K562 (cell line): ENCODE results near the gene ANKRD7.

Experiments used
- FOXK2 ChIP-seq, 2 experiments: fragments of 450-650 bp; IDR thresholded peaks in 1 of 2; conservative IDR thresholded peaks in 1 of 2; 2 replicates each; pipeline ENCODE4 v1.6.1; 2016; ENCODE audit warnings: low read depth in 2 of 2, mild to moderate bottlenecking in 1 of 2
- GABPB2 ChIP-seq: fragments of 250-450 bp; sonication (Bioruptor Pico); conservative IDR thresholded peaks from 2 replicates; pipeline ENCODE4 v1.5.1; 2021; ENCODE audit warnings: mild to moderate bottlenecking
- HMG20B ChIP-seq: fragments of 250-450 bp; sonication (Bioruptor Pico); IDR thresholded peaks from 2 replicates; pipeline ENCODE4 v1.5.0; 2021; ENCODE audit warnings: mild to moderate bottlenecking
- RFX5 ChIP-seq: IDR thresholded peaks from 2 replicates; pipeline ENCODE4 v1.6.1; 2011; ENCODE audit warnings: low read depth, mild to moderate bottlenecking, improper control_type of control experiment, low read length
- TF ChIP-seq, protein P1 (sequence below): sonication (generic); formaldehyde crosslinking; IDR thresholded peaks from 2 replicates; pipeline ENCODE4 v1.9.0; 2022; ENCODE audit warnings: mild to moderate bottlenecking, missing genetic modification reagents

DNA sequence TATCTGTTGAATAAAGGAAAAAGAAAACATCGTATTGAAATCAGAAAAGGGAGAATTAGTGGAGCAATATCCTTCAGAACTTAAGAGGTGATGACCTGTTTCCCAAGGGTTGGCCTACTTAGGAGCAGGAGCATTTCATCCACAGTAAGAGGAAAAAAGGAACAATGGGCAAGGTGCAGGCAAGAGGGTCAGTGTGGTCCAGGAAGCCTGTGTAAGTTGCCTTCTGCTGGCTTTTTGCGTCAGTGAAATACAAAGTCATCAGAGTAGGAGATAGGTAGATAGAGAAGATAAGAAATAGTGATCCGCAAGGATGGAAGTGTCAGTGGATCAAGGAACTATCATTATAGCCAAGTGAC, 5.4 kb upstream of the ANKRD7 start:
- TF ChIP-seq HMG20B (CRISPR knock-in tag): no peak
- TF ChIP-seq, protein P1, sequence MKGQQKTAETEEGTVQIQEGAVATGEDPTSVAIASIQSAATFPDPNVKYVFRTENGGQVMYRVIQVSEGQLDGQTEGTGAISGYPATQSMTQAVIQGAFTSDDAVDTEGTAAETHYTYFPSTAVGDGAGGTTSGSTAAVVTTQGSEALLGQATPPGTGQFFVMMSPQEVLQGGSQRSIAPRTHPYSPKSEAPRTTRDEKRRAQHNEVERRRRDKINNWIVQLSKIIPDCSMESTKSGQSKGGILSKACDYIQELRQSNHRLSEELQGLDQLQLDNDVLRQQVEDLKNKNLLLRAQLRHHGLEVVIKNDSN: no peak
- TF ChIP-seq GABPB2: no peak
- no peak for TF ChIP-seq RFX5
- TF ChIP-seq FOXK2 (conservative IDR thresholded peaks at IDR 0.05 in 1 of 2, IDR thresholded peaks at IDR 0.05 in 1 of 2; ENCODE audit: low read depth in 2 of 2): no peak
